Measurements from ENCODE around the gene FOXRED1.
"Not testable (repeated sequence)": the region's sequence is repeated elsewhere in the genome, so short reads cannot be mapped to it uniquely, and the experiment has no call there.

Gene FOXRED1

DNA sequence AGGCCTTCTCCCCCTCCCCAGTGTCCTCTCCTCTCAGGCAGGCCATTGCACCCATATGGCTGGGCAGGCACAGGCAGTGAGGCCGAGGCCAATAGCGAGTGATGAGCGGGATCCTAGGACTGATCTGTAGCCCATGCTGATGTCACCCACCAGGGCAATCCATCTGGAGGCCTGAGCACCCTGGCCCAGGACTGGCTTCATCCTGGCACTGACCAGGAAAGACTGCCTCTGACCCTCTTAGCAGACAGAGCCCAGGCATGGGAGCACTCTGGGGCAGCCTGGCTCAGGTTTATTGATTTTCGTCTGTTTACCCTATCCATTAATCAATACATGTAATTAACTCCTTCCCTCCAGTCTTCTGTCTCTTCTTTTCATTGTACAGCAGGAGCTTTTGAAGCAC is 8.8 kb downstream of the FOXRED1 start:
- DNase-seq, result no peak

DNA sequence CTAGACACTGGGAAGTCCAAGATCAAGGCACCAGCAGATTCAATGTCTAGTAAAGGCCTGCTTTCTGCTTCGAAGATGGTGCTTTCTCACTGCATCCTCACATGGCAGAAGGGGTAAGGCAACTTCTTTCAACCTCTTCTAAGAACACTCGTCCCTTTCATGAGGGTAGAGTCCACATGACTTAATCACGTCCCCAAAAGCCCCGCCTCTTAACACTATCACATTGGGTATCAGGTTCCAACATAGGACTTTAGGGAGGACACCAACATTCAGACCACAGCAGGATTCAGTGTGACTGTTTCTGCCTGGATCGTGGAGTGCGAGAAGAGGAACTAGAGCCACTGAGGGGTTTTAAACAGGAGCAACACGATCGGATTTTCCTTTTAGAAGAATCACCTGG is 10.2 kb downstream of the FOXRED1 start:
- no peak for DNase-seq

DNA sequence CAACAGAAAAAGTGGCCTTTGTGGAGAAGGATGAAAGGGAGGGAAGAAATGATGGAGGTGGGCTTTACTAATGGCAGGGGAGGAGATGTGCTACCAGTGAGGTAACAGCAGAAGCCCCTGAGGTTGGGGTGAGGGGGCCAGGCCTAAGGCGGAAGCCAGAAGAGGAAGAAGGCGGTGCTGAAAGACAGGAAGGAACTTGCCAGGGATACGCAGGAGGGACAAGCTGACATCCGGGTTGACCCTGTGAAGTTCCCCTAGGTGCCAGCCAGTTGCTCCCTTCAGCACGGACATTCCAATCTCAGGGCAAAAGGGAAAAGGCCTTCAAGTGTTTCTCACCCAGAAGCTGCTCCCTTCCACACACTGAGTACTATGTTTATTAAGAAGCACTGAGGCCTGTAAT is 11.6 kb downstream of the FOXRED1 start:
- DNase-seq, result no peak

DNA sequence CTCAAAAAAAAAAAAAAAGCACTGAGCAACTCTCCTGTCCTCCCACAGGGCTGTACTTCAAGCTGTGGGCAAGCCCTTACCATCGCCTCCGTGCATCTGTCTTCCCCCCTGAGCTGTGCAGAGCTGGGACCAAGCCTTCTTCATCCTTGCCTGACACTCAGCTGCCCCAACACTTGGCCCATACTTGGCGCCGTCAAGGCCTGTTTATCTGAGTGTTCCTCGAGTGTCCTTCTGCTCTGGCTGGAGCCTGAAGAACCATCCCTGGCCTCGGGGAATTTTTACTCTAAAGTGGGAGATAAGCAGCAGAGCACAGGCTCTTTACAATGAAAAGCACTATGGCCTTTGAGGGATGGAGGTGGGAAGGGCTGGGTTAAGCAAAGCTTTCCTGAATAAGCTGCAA is 12.3 kb downstream of the FOXRED1 start:
- no peak for DNase-seq

DNA sequence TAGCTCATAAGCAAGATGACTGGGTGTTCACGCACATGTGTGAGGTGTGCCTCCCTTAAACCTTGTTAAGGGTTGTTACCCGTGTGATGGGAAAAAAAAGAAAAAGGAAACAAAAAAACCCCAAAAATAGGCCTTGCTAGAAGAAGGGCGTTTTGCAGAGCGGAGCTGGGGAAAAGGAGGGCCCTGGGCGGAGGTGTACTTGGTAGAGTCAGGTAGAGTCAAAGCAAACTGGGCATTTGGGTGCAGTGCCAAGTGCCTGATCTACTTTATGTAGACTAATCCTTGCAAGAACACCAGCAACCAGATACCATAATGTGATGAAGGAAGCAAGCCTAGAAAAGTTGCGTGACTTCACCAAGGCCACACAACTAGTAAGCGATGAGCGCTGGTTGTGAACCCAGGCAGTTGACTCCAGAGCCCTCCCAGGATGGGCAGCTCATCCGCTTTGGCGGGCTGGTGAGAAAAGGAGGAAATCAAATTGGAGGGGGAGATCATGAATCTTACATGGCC is 12.8 kb downstream of the FOXRED1 start:
- no peak for DNase-seq

DNA sequence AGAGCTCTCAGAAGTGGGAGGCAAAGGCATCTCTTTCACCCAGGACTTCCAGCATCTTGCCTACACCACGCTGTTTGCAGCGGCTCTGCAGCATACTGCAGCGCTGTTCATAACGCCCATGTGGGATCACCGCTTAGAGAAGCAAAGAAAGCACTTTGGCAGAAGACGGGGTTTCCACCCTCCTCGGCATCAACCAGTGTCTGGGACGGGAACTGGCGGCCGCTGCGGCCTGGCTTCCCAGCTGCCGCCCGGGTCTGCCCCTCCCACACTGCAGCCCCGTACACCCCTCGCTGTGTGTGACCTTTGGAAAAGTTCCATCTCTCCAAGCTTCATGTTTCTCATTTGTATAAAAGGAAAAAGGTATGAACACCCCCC is 13.4 kb downstream of the FOXRED1 start:
- peak; percentile 56 for DNase-seq

DNA sequence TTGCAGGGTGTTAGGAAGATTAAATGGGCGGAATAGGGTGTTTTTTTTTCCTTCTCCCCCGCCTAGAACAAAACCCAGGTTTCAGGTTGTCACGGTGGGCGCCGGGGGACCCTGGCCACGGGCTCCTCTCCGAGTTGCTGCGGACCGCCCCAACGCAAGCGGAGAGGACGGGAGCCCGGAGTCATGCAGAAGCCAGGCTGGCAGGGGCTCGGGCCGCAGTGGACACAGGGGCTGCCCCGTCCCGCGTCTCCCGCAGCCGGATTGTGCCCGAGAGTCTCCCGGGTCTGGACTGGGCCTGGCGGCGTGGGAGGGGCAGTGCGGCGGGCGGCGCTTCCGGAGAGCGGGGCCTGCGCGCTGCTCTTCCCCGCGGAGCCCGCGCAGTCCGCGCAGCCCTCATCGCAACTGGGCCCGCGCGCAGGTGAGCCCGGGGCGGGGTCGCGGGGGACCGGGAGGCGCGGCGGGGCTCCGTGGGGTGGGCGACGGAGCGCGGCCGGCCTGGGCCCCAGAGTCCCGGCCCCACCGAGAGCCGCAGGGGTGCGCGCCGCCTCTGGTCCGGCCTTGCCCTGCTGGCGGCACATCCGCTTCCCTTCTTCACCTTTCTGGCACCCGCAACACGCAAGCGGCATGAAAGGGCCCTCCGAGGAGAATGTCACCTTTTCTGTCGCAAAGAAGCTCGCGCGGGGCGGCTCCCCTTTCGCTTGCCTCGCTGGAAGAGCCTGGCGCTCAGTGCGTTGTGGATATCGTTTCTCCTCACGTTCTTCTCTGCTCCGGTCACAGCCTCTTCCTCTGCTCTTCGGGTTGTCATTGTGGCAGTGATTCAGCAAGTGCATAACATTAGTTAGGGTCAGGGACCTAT is 14.0 kb downstream of the FOXRED1 start, which contains the start of gene TIRAP:
Gene TIRAP (plus strand): TSS at position 358 of the 856 bp plus-strand sequence. CDS start 7,802 bp downstream, outside the sequence.
- peak; percentile 65 for DNase-seq

DNA sequence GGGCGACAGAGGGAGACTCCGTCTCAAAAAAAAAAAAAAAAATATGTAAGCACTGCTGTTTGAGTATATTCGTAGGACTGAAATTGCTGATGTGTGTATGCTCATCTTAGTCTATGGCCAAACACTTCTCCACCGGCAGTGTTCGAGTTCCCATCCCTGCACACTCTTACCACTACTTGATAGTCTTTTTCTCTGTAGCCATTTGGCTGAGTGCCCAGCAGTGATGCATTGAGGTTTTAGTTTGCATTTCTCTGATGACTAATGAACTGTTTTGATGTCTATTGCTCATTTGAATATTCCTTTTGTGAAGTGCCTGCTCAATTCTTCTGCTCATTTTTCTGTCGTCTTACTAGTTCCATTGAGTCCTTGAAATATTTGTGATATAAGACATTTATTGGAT is 15.9 kb downstream of the FOXRED1 start:
- peak; percentile 28 for DNase-seq

DNA sequence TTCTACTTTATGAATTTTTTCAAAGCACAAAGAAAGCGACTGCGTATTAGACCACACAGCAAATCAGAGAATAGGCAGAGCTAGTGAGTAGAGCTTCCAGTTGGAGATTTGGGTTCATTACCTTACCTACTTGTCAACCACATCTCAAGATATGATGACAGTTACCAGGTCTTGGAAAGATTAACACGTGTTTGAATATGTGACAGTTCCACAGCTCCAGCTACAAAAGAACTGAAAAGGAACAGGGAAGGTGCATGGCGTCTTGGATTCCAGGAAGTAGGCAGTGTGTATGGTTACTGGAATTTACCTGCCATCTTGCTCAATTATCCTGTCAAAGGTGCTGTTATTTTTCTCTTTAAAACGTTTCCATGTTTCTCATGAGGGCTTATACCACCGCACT is 19.3 kb downstream of the FOXRED1 start:
- DNase-seq, result no peak

DNA sequence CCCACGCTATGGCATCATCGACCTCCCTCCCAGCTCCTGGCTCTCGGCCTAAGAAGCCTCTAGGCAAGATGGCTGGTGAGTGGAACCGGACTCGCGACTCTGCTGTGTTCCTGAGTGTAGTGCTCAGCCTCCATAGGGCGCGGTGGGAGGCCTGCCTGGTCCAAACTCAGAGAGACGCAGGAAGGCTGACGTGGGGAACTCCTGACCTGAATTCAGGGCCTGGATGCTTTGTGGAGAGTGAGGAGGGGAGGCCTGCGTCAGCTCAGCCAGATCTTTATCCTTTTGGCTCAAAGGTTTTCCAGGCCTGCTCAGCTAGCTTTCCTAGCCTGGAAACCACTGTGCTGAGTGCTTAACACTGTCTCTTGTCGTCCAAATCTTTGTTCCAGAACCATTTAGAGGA is 21.9 kb downstream of the FOXRED1 start:
- no peak for DNase-seq

DNA sequence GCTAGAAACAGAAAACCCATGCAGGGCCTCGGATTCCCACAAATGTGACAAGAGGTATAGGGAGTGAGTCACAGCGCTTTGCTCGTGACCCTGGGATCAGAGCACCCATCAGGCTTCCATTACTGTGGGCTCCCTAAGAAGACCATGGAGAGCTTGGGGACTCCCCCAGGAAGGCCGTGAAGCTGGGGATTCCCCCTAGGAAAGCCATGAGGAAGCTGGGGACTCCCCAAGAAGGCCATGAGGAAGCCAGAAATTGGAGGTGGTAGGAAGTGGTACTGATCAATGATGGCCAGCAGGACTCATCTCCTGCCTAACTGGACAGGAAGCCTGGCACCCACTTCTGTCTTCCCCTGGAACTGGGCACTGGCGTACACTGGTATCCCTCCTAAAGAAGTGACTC is 24.8 kb downstream of the FOXRED1 start:
- no peak for DNase-seq

DNA sequence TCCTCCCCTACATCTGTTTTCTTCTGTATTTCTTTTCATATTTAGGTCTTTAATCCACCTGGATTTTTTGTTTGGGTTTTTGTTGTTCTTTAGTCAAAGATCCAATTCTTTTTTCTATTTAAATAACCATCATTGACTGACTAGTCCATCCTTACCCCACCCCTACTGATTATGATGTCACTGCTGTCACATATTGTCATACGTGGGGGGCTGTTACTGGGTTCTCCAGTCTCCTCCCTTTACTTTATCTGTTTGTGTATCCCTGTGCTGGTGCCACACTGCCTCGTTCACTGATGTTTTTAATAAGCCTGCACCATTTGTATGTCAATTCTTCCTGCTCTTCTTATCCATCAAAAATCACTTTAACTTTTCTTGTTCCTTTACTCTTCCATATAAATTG is 28.1 kb downstream of the FOXRED1 start:
- DNase-seq, result no peak

DNA sequence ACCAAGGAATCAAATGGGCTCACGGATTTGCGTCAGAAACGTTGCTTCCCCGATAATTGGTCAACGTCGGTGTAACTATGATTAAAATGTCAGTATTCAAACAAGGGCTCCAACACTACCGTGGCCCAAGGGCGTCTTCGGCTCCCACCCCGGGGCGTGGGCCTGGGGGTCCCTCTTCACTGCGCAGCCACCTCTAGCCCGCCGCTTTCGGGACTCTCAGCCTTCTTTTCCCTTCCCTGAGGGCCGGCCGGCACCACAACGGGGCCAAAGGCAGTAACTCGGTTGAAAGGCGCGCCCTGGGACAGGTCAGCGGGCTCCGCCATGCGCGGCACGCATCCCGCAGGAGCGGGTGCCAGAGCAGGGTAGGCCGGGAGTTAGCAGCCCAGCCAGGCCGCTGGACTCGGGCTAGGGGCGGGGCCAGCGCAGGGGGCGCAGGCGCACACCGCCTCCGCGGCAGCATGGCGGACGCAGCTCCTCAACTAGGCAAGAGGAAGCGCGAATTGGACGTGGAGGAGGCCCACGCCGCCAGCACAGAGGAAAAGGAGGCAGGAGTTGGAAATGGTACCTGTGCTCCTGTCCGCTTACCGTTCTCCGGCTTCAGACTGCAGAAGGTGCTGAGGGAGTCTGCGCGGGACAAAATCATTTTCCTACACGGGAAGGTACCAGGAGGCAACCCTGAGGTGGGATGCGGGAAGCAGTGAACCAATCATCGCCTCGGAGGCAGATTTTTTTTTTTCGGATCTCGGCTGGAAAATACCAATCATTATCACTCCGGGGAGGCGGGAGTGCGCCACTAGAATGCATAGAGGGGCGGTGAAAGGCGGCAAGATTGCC is 34.9 kb downstream of the FOXRED1 start, which contains the start of gene DCPS:
Gene DCPS (plus strand): TSS at position 438 of the 834 bp plus-strand sequence. CDS start 21 bp downstream, at position 459.
- DNase-seq, result peak; percentile 98

DNA sequence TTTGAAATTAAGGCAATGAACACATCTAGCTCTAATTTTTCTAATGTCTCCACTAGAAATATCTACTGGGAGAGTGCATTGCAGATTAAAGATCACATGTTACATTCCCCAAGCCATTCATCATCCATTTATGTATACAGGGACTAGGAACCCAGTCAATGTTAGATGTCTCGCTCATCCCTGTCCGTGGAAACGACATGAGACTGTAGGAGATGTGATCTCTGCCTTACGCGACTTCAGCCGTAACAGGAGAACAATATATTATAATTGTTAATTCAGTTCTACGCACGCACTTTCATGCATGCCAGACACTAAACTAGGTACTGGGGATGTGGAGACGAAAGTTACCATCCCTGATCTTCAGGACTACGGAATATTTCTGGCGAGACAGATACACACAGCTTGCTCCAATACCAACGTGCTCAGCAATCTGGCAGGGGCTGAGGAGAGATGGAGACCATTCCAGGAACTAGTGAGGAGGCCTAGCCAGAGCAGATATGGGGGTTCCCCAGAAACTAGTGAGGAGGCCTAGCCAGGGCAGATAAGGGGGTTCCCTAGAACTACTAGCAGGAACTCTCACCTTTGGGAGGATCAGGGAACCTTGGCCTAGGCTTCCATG is 35.6 kb downstream of the FOXRED1 start:
- no peak for DNase-seq

DNA sequence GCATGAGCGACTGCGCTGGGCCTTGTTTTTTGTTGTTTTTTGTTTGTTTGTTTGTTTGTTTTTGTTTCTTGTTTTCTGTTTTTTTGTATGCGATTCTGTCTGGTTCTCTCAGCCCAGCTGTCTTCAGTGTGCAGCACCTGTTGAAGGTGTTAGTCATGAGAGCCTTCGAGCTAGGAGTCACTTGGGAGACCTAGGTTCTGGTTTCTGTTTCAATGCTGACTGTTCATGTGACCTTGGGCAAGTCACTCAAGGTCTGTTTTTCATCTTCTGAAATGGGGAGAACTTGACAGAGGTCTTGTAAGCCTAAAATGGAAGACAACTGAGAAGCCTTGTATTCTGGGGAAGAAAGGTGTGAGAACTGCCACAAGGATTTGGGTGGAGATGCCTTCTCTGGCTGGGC is 36.7 kb downstream of the FOXRED1 start:
- no peak for DNase-seq

DNA sequence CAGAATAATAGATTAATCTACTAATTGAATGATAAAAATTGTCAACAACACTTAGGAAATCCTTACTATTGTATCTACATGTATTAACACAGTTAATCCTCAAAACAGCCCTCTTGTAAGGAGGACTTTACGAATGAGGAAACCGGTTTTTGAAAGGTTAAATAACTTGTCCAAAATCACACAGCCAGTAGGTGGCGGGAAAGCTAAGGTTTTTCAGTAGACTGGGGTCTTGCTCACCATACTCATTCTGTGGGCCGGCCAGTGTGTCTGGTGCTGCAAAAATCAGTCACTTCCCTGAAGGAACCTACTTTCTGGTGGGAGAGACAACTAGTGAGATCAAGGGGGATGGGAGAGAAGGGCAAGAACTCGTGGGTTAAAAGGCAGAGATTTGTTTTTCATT is 38.8 kb downstream of the FOXRED1 start:
- peak; percentile 40 for DNase-seq

DNA sequence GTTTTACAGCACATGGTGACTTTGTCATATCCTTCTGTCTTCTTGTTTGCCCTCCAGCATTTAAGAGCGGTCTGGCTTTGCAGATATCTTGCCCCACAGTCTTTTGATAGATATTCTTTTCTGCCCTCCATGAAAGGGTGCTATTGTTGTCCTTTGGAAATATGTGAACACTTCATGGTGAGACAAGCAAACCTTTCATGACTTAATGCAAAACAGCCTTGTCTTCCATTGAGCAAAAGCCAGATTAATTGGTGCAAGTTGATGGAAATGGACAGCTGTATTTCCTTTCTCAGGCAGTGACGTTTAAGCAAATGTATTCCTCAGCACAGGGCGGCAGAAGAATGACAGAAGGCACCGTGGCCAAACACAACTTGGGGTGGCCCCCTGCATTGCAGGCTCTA is 39.3 kb downstream of the FOXRED1 start:
- no peak for DNase-seq

DNA sequence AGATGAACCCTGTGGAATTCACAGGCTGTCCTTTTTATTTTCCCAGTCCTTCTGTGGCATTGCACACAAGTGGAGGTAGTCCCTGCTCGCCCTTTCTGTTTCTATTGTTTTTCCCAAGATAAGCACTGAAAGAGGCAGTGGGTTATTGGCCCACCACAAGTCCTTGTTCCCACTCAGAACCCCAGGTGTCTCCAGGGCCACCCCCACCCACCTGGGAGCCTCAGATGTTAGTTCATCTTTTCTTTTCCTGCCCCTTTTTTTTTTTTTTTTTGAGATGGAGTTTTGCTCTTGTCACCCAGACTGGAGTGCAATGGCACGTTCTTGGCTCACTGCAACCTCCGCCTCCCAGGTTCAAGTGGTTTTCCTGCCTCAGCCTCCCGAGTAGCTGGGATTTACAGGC is 39.8 kb downstream of the FOXRED1 start:
- not testable (repeated sequence) for DNase-seq

DNA sequence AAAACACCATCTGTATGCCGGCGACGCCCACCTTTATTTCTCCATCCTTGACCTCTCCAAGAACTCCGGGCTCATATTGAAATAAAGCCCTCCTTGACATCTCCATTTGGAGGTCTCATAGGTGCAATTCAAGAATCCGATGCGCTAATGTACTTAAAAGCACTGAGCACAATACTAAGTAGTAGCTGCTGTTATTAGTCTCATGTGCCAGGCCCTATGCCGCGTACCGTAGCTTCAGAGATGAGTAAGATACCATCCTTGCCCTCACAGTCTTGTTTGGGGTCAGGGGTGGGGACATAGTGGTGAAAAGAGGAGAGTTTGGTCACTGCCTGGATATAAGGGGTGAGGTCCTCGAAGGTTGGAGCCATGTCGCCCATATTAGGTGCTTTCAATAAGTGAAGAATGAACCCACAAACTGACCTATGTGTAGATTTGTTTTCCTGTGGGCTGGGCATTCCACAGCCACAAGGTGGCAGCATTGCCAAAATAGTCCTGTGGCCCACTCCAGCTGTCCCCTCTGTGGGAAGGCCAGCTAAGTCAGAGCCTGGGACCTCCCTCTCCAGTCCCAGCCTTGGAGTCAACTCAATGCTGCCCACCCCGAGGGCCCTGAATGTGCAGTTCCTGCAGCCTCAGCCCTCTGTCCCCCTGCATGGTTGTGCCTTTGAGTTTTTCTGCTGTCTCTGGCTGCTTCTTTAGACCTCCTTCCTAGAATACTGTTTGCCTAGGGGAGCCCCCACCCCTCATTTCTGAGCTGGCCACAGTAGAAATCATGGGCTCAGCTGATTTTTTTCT is 41.4 kb downstream of the FOXRED1 start:
- peak; percentile 53 for DNase-seq

DNA sequence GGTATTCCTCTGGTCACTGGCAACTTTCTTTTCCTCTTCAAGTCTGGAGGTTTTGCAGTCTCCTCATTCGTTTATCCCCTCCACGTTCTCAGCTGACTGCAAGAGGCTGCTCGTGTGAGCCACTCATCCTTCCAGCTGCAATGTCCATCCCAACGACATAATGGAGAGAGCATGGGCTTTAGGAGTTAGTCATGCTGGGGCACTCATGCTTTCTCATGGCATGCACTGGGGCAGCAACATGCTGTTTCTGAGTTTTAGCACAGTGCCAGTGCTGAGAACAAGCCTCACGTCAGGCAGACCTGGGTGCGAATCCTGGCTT is 42.0 kb downstream of the FOXRED1 start:
- DNase-seq, result no peak

DNA sequence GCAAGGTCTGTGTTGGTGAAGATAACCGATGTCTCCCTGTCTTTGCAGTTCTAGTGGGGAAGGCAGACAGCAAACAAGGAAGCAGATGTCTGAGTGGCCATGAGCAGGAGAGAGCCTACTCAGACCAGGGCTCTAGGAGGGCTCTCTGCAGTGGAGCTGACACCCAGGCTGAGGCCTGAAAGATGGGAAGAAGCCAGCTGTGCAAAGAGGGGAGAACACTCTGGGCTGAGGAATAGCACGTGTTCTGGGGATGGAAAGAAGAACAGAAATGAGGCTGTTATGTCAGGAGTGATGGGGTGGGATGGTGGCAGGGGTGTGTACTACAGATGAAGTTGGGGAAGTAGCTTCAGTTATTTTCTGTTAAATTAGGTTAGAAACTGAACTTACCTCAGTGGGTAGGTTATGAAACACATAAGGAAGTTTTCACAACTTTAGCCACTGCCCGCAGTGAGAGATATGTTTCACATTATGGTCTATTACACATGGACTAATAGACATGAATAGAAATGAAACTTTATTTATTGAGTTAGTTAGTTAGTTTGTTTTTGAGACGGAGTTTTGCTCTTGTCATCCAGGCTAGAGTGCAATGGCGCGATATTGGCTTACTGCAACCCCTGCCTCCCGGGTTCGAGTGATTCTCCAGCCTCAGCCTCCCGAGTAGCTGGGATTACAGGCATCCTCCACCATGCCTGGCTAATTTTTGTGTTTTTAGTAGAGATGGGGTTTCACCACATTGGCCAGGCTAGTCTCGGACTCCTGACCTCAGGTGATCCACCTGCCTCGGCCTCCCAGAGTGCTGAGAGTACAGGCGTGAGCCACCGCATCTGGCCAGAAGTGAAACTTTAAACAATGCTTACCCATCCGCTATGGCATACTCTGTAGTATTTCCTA is 42.7 kb downstream of the FOXRED1 start:
- DNase-seq, result no peak

DNA sequence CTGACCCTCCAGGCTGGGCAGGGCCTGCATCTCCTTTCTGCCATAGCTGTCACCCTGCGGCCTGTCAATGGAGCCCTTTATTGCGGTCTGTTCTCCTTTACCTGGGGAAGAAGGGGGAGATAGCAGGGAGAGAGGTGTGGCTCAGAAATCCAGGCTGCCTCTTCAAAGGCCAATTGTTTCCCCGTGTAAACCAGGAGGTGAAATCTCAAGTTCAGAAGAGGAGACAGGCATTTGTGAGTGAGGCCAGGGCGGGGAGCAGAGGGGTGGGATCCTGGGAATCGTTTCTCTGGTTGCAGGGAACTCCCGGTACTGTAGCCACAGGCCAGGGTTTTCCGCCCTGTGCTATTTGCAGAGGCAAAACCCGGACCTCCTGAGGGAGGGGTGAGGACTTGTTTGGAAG is 44.0 kb downstream of the FOXRED1 start:
- no peak for DNase-seq

Measured in NCI-H1092 treated with DMSO at 0.1 percent for 48 hours (cell line).